SK-N-MC (cell line): ENCODE results near the gene CDH24.

ENCODE experiments used
- DNase-seq: peaks from one replicate; pipeline ENCODE4 v3.0.0-alpha.2; 2011; ENCODE audit warnings: low read depth, low spot score
- H3K27ac ChIP-seq: fragments of 200-600 bp; sonication (generic); 2 replicates; pipeline ENCODE4 v1.5.1; 2016; ENCODE audit warnings: mixed run types
- H3K36me3 ChIP-seq: fragments of 200-600 bp; sonication (generic); 2 replicates; pipeline ENCODE4 v1.6.1; 2017; ENCODE audit warnings: antibody characterized with exemption, low read length, mixed read lengths; ENCODE audit not compliant: insufficient read depth
- H3K4me3 ChIP-seq: fragments of 200-600 bp; sonication (generic); 2 replicates; pipeline ENCODE4 v1.5.1; 2016
- H3K9ac ChIP-seq: fragments of 200-600 bp; sonication (generic); 2 replicates; pipeline ENCODE4 v1.8.0; 2017; ENCODE audit warnings: mixed run types, mixed read lengths; ENCODE audit not compliant: insufficient read length
- H3K9me3 ChIP-seq: fragments of 200-600 bp; sonication (generic); 2 replicates; pipeline ENCODE4 v1.6.1; 2017; ENCODE audit warnings: low read depth, mild to moderate bottlenecking, antibody characterized with exemption, low read length, moderate library complexity, mixed read lengths
- EZH2 ChIP-seq: fragments of 200-600 bp; sonication (generic); IDR thresholded peaks from one replicate; pipeline ENCODE4 v1.6.1; 2017; ENCODE audit warnings: antibody characterized with exemption
- FOXP2 ChIP-seq: optimal IDR thresholded peaks from 2 replicates; pipeline ENCODE3; 2011; ENCODE audit warnings: mild to moderate bottlenecking, moderate library complexity; ENCODE audit not compliant: insufficient read depth; ENCODE audit errors: extremely low read length, control extremely low read depth
- POLR2AphosphoS5 ChIP-seq: IDR thresholded peaks from 2 replicates; pipeline ENCODE4 v1.6.1; 2012; ENCODE audit warnings: mild to moderate bottlenecking, low read depth, low read length, borderline replicate concordance

Gene CDH24

DNA sequence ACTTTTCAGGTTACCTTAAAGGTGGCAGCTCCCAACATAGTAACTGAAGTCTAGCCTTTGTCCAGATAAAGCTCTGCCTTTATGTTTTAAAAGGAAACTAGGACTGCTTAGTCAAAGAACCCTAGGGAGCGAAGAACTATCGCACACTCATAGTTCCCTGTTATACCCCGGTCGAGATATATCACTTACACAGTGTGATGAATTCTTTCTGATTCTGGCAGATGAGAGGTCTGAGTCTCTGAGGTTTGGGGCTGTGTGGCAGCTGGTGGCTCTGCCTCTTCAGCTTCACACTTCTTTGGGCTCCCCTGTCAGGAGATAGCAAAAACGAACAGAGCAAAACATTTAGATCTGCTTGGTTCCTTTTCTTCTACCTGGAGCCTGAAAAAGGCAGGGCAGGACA lies 20.6 kb upstream of the CDH24 start:
- H3K27ac ChIP-seq = no peak overlapping the region; the same call in 1 of the 2 replicates
- TF ChIP-seq EZH2 = no peak
- TF ChIP-seq POLR2AphosphoS5 = no peak
- no peak for TF ChIP-seq FOXP2
- DNase-seq = no peak
- H3K36me3 ChIP-seq = peaks cover 96% of the 10 kb centered on the region
- H3K9ac ChIP-seq = no peak overlapping the region
- H3K9me3 ChIP-seq = no peaks in the 10 kb centered on the region
- no peak overlapping the region for H3K4me3 ChIP-seq

DNA sequence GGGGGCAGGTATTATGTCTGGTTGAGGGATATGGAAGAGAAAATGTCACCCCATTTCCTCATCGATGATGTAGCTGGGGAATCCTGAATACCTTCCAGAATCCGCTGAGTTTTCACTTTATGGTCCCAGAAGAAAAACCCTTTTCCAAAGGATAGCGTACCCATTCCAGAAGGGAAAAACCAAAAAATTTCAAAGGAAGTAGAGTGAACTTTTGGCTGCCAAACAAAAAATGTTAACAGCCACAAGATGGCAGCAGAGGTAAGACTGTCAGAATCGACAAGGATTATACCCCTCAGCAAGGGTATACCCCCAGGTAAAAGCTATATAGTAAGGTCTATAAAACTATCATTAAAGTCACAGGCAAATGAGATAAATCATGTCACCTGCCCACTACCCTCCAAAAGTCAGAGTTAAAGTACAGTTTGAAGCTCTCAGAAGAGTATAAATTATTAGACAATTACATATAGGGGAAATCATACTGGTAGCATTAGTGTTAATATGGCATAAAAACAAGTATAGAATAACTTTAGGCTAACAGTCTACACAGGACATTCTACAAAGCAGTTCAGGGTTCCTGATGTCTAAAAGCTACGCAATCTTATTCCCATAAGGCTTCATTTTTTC lies 19.6 kb upstream of the CDH24 start:
- no peak for DNase-seq
- no peak overlapping the region for H3K4me3 ChIP-seq
- TF ChIP-seq FOXP2 (no peak), EZH2 (no peak), POLR2AphosphoS5 (no peak)
- H3K9me3 ChIP-seq = no peaks in the 10 kb centered on the region
- H3K27ac ChIP-seq = peak overlapping the region; percentile 17; the same call in 1 of the 2 replicates
- H3K36me3 ChIP-seq = peaks cover 98% of the 10 kb centered on the region
- H3K9ac ChIP-seq = no peak overlapping the region

- Histone ChIP-seq H3K9me3 (no peaks in the 10 kb centered on the region), H3K36me3 (peaks cover 79% of the 10 kb centered on the region), H3K9ac (no peak overlapping the region), H3K27ac (peak overlapping the region; percentile 35), H3K4me3 (no peak overlapping the region)
- DNase-seq = no peak
- TF ChIP-seq EZH2 = no peak
- no peak for TF ChIP-seq POLR2AphosphoS5
- no peak for TF ChIP-seq FOXP2
Observed at GRCh38 chr14:23074906-23075305, 17.6 kb upstream of the CDH24 start.

- Histone ChIP-seq H3K9me3 (no peaks in the 10 kb centered on the region), H3K4me3 (peak overlapping the region; percentile 83), H3K9ac (peak overlapping the region; percentile 92), H3K27ac (peak overlapping the region; percentile 91), H3K36me3 (peaks cover 77% of the 10 kb centered on the region)
- no peak for DNase-seq
- TF ChIP-seq FOXP2 = no peak
- no peak for TF ChIP-seq POLR2AphosphoS5
- no peak for TF ChIP-seq EZH2
Observed at GRCh38 chr14:23071921-23072539, 14.7 kb upstream of the CDH24 start.

- Histone ChIP-seq H3K9ac (peak overlapping the region; percentile 92), H3K27ac (peak overlapping the region; percentile 91), H3K4me3 (peak overlapping the region; percentile 83), H3K9me3 (no peaks in the 10 kb centered on the region), H3K36me3 (peaks cover 76% of the 10 kb centered on the region)
- DNase-seq = no peak
- peak; percentile 95 for TF ChIP-seq POLR2AphosphoS5
- no peak for TF ChIP-seq EZH2
Observed at GRCh38 chr14:23071244-23071920, 14.1 kb upstream of the CDH24 start.

GRCh38 chr14:23070262-23071129 lies 13.2 kb upstream of the CDH24 start:
- H3K9ac ChIP-seq = peak overlapping the region; percentile 92
- peak overlapping the region; percentile 91 for H3K27ac ChIP-seq
- DNase-seq = no peak
- H3K4me3 ChIP-seq = peak overlapping the region; percentile 83
- H3K9me3 ChIP-seq = no peaks in the 10 kb centered on the region
- peaks cover 76% of the 10 kb centered on the region for H3K36me3 ChIP-seq
- TF ChIP-seq FOXP2 = no peak
- no peak for TF ChIP-seq EZH2
- no peak; the same call in 1 of the 2 replicates for TF ChIP-seq POLR2AphosphoS5

DNA sequence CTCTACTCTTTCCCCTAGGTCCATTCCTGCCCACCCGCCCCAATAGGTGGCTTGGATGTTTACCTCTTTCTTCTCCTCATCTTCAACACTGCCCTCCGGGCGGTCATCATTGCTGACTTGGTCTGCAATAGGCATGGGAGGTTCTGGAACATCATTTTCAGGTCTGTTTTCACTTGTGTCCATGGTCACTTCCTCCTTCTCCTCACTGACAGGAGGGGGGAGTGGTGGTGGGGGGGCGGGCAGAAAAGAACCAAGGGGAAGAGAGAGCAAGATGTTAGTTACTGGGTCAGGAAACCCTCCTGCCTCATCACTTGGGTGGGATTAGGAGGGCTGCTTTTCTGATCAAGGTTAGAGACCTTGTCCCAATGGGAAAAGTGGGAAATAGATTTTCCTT lies 12.1 kb upstream of the CDH24 start:
- Histone ChIP-seq H3K4me3 (peak overlapping the region; percentile 53), H3K27ac (peak overlapping the region; percentile 75), H3K9me3 (no peaks in the 10 kb centered on the region), H3K36me3 (peaks cover 76% of the 10 kb centered on the region), H3K9ac (peak overlapping the region; percentile 54)
- TF ChIP-seq EZH2 (no peak), FOXP2 (no peak), POLR2AphosphoS5 (no peak)
- no peak for DNase-seq
